Pancreas (tissue), 10 donors: Measurements from ENCODE around the gene TNFSF15. TPM values are rescaled to one million over a fixed set of nuclear protein-coding genes. Genes with fewer than 3 reads are reported as not detected.

Experiments used
- ATAC-seq, 4 donors: fragments of 200-7000 bp; cut with Tn5 transposase; one replicate each; pipeline versions ENCODE4 v1.8.0 to v1.9.1; 2020; ENCODE audit warnings: mild to moderate bottlenecking in 4 of 4, moderate library complexity in 4 of 4
- DNase-seq, 6 donors: peaks; one replicate each; pipeline ENCODE4 v3.0.0-alpha.2; 2020
- FAIRE-seq: peaks from 2 replicates; lab custom pipeline; 2012; peaks lifted over from hg19 to GRCh38; lab: Jason Lieb, UNC
- H3K27ac ChIP-seq, 4 donors: fragments of 200-600 bp; sonication (generic); 1 replicate in 3 of 4; 2 replicates in 1 of 4; pipeline versions ENCODE4 v1.5.0 to v1.8.0; 2020
- H3K27me3 ChIP-seq, 4 donors: fragments of 200-600 bp; one replicate each; pipeline ENCODE4 v1.8.0; 2021
- H3K36me3 ChIP-seq, 3 donors: fragments of 200-600 bp; sonication (generic) in 1 of 3; one replicate each; pipeline versions ENCODE4 v1.5.0 to v1.8.0; 2020 to 2021
- H3K4me1 ChIP-seq, 3 donors: fragments of 200-600 bp; one replicate each; pipeline ENCODE4 v1.8.0; 2021
- H3K4me3 ChIP-seq, 4 donors: fragments of 200-600 bp; sonication (generic) in 2 of 4; one replicate each; pipeline versions ENCODE4 v1.5.0 to v1.8.0; 2020 to 2021
- H3K9me3 ChIP-seq, 4 donors: fragments of 200-600 bp; one replicate each; pipeline ENCODE4 v1.8.0; 2021
- CTCF ChIP-seq, 4 donors: fragments of 200-600 bp; sonication (generic) in 3 of 4; IDR thresholded peaks; one replicate each; pipeline versions ENCODE4 v1.5.0 to v1.8.0; 2021; ENCODE audit warnings: antibody characterized with exemption in 4 of 4
- WGBS, 2 donors: extraction: QIAGEN DNeasy Blood & Tissue Kit; methylation state at CpG; one replicate each; pipeline ENCODE4 v1.1.7; 2013; 5-methylcytosine and 5-hydroxymethylcytosine counted together
- intact Hi-C, 3 donors: fragments of 100-400 bp; cut with DNase I; formaldehyde crosslinking; loops; one replicate each; pipeline versions ENCODE4 v1.11.1 to v1.14.2; 2022
- polyA plus RNA-seq, 2 donors: library from polyadenylated mRNA; stranded (reverse); fragments of 200-250 nt; gene quantifications; one replicate each; pipeline ENCODE4 v1.2.3, GENCODE V29; 2013
- total RNA-seq, 6 donors: library from RNA; stranded (reverse); fragmentation: NEBNext Ultra II Directional in 4 of 6; extraction: Animal tissue kit (Norgen Biotek cat#: 25700) in 4 of 6; gene quantifications; one replicate each; pipeline versions ENCODE4 v1.2.1 to v1.2.4, GENCODE V29; 2021 to 2023
- donor health status: healthy with polysubstance abuse.
- donor health status: DM: no; HTN: no; CAD: no; lungs with moderate emphysema.
- donor health status: DM: no; HTN: no; CAD: no.
- donor health status: control.
- donor health status: control.
- donor health status: Bipolar disorder and iron deficiency.
- donor health status: DM: yes; HTN: yes; CAD: no.
- donor health status: DM: no; HTN: no; CAD: no.
- donor health status: DM: no; HTN: no; CAD: no.
- donor health status: DM: yes; HTN: yes; CAD: no.

TNFSF15 gene
- total and polyA plus RNA-seq, 8 donors, result 0.04 to 1.7 (median 0.12) TPM

DNA sequence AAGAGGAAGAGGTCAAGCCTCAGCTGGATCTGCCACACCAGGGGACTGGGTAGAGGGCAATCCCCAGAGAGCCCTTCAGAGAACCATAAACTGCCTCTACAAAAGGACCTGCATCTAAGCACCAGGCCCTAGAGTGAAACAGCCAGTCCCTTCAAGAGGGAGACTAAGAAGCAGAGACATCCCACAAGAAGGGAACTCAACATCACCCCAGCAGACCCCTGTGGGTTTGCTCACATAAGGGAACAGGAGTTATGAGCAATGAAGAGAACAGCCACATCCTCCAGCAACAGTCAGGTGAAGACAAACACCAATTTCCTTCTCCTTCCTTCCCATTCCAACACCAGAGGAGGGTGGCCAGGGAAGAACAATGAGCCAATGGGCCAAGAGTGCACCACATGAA is 48.9 kb downstream of the TNFSF15 start:
- intact Hi-C loops, result no loop called here
- Histone ChIP-seq H3K36me3 (no peaks in the 10 kb centered on the region), H3K27me3 (no peaks in the 10 kb centered on the region), H3K4me1 (no peaks in the 10 kb centered on the region), H3K9me3 (no peaks in the 10 kb centered on the region), H3K4me3 (no peak overlapping the region), H3K27ac (no peak overlapping the region)
- DNase-seq (no peak), FAIRE-seq (no peak), ATAC-seq (no peak)
- TF ChIP-seq CTCF (IDR thresholded peaks at IDR 0.05), result no peak

- FAIRE-seq (no peak), ATAC-seq (no peak), DNase-seq (no peak)
- Histone ChIP-seq H3K27ac (no peak overlapping the region), H3K27me3 (no peaks in the 10 kb centered on the region), H3K36me3 (no peaks in the 10 kb centered on the region), H3K9me3 (no peaks in the 10 kb centered on the region), H3K4me3 (no peak overlapping the region), H3K4me1 (no peaks in the 10 kb centered on the region)
- intact Hi-C loops, result no loop called here
- WGBS, 2 donors, result 68 to 82% methylated on average over 3 of the region's 3 CpGs
- no peak for TF ChIP-seq CTCF (IDR thresholded peaks at IDR 0.05)
Measured at GRCh38 chr9:114754581-114754980, 51.3 kb downstream of the TNFSF15 start.

- no peak for FAIRE-seq
Measured at GRCh38 chr9:114746591-114747346, 59.1 kb downstream of the TNFSF15 start.

GRCh38 chr9:114745879-114746550 is 59.8 kb downstream of the TNFSF15 start:
- no peak for ATAC-seq
- Histone ChIP-seq H3K36me3 (no peaks in the 10 kb centered on the region), H3K27me3 (no peaks in the 10 kb centered on the region), H3K4me1 (no peaks in the 10 kb centered on the region), H3K27ac (no peak overlapping the region), H3K4me3 (no peak overlapping the region), H3K9me3 (no peaks in the 10 kb centered on the region)
- no peak for DNase-seq
- no peak for FAIRE-seq
- intact Hi-C loops, result loop anchor here in 1 of 3 donors (10.0 kb wide), 1 partner anchor 149 kb away; no protein-coding TSS in a partner anchor
- WGBS, 2 donors, result 68 to 85% methylated on average over 3 of the region's 3 CpGs
- no peak for TF ChIP-seq CTCF (IDR thresholded peaks at IDR 0.05)

More at GRCh38 chr9:114746591-114747346, 59.1 kb downstream of the TNFSF15 start:
- H3K4me3 ChIP-seq, result no peak overlapping the region
- intact Hi-C loops, result loop anchor here in 1 of 3 donors (10.0 kb wide), 1 partner anchor 148 kb away; no protein-coding TSS in a partner anchor
- no peak for TF ChIP-seq CTCF (IDR thresholded peaks at IDR 0.05)
- no peaks in the 10 kb centered on the region for H3K27me3 ChIP-seq
- 31 to 39% methylated on average over 2 of the region's 2 CpGs for WGBS, 2 donors
- H3K9me3 ChIP-seq, result no peaks in the 10 kb centered on the region
- H3K27ac ChIP-seq, result no peak overlapping the region
- no peak for DNase-seq
- ATAC-seq, result no peak
- no peaks in the 10 kb centered on the region for H3K4me1 ChIP-seq
- no peaks in the 10 kb centered on the region for H3K36me3 ChIP-seq
